HG02798 (cell line): ENCODE data around the gene PAX7.
"Not testable (repeated sequence)": the region's sequence is repeated elsewhere in the genome, so short reads cannot be mapped to it uniquely, and the experiment has no call there.

Experiments used
- ATAC-seq: cut with Tn5 transposase; IDR thresholded peaks from one replicate; pipeline ENCODE4 v1.9.1; 2021; ENCODE audit warnings: mild to moderate bottlenecking; ENCODE audit not compliant: unreplicated experiment, poor library complexity

Gene PAX7

DNA sequence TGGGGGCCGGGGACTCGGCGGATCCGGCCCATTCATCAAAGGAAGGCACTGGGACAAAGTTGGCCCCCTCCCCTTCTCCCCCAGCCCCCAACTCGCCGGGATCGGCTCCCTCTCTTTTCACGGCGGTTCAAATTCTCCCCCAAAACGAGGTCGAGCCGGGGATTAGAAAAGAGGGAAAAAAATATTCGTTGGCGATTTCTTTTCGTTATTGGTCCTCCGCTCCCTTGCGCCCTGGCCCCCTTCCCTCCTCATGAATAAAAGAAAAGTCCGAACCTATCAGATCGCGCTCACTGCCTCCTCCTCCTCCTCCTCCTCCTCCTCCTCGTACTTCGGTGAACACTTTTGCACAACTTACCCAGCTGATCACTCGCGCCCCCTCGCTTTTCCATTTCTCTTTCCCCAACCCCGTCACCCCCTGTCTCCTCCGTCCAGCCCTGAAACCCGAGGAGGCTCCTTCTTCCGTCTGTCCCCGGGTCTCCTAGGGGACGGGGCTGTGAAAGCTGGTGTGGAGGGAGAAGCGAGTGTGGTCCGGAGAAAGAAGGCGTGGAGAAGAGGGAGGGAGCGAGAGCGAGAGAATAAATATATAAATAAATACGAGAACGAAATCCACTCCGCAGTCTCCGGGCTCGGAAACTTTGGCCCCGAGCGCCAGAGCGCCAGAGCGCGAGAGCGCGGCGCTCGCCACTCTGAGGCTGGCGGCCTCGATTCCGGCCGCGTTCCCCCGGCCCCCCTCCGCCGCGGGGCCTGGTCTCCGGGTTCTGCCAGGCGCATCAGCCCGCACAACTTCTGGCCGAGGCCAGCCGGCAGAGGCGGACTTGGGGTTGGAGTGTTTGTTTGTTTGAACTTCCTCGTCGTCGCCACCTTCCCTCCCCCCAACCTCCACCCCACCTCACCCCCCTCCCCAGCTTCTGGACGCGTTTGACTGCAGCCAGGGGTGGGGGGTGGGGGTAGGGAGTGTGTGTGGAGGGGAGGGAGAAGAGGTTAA lies at the start of gene PAX7:
TSS of gene PAX7 (plus strand) at position 336 of the 985 bp plus-strand sequence. CDS start 758 bp downstream, outside the sequence.
- no peak for ATAC-seq

DNA sequence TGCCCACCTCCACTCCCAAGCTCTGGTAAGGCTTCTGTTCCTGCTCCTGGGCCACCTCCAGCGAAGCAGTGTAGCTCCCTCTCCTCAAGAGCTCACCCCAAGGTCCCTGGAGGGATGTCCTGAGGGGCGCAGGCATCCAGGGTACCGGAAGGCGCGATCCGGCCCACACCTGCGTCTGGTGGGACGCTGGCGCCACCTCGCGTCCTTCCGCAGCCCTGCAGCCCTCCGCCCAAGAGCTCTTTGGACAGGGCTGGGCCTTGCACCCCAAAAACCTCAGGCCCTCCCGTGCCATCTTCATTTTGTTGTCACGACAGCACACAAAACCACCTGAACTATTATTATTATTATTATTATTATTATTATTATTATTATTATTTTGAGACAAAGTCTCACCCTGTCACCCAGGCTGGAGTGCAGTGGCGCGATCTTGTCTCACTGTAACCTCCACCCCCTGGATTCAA lies 49.2 kb upstream of the PAX7 start:
- ATAC-seq: no peak

DNA sequence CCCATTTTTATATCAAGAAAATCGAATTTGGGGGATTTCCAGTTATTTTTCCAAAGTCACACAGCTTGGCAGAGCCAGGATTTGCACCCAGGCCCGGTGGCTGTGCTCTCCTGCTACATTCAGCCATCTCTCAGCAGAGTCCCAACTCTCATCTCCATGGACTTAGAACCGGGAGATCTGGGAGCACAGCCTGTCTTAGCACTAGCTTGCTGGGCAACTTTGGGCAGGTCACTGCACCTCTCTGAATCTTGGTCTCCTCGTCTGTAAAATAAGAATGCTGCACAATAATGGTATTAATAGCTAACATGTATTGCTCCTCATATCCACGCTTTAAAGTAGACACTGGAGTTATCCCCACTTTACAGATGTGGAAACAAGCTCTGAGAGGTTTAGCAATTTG lies 47.8 kb upstream of the PAX7 start:
- no peak for ATAC-seq

DNA sequence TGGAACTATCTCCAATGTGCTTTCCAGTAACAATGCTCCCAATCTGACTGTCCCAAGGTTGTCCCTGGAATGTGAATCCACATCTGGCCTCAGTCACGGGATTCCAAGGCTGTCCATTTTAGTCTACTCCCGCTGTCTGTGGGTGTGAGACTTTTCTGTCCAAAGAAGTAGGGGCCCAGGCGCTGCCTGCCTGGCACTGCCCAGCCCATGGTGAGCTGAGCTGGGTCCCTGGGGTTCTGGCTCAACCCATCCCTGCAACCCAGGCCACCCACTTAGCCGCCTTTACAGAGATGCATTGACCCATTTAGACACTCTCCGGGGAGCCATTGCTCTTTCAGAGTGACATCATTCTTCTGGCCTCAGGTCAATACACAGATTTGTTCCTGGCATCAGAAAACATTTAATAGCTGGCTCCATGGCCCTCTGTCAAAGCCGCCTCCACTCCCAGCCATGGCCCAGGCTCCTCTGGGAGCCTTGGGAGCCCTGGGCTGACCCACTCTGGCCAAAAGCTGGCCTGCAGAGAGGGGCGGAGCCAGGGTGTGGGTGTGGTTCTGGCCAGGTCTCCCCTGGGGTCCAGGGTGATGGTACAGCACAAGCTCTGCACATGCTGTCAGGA lies 47.2 kb upstream of the PAX7 start:
- ATAC-seq: no peak

DNA sequence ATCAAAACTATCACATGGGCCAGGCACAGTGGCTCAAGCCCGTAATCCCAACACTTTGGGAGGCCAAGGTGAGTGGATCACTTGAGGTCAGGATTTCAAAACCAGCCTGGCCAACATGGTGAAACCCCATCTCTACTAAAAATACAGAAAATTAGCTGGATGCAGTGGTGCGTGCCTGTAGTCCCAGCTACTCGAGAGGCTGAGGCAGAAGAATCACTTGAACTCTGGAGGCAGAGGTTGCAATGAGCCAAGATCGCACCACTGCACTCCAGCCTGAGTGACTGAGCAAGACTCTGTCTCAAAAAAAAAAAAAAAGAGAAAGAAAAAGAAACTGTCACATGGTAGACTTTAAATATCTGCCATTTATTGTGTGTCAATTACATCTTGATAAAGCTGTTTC lies 44.6 kb upstream of the PAX7 start:
- not testable (repeated sequence) for ATAC-seq

DNA sequence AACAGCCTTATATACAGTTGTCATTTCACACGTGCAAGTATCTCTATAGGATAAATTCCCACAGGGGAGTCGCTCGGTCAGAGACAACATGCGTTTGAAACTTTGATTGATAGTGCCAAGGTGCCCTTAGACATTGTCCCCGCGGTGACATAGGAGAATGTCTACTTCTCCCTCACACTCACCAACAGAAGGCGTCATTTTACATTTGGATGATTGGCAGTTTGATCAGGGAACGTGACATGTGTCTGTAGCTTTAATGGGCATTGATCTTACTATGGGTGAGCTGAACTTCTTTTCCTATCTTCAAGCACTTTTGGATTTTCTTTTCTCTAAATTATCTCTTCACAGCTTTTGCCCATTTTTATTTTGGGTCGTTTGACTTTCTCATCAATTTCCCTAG lies 42.6 kb upstream of the PAX7 start:
- no peak for ATAC-seq

DNA sequence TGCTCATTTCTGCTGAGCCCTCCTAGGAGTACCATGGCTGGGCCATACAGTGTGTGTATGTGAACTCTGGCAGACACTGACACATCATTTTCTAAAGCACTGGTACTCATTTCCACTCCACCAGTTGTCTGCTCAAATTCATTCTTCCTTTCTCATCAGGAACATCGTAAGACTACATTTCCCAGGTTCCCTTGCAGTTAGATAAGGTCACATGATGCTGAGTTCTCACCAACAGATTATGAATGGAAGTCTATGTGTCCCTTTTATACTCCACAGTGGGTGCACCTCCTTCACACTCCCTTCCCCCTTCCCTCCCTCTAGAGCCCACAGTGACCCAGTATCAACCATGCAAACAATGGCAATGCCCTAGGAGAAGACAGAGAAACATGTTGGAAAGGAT lies 38.3 kb upstream of the PAX7 start:
- no peak for ATAC-seq

DNA sequence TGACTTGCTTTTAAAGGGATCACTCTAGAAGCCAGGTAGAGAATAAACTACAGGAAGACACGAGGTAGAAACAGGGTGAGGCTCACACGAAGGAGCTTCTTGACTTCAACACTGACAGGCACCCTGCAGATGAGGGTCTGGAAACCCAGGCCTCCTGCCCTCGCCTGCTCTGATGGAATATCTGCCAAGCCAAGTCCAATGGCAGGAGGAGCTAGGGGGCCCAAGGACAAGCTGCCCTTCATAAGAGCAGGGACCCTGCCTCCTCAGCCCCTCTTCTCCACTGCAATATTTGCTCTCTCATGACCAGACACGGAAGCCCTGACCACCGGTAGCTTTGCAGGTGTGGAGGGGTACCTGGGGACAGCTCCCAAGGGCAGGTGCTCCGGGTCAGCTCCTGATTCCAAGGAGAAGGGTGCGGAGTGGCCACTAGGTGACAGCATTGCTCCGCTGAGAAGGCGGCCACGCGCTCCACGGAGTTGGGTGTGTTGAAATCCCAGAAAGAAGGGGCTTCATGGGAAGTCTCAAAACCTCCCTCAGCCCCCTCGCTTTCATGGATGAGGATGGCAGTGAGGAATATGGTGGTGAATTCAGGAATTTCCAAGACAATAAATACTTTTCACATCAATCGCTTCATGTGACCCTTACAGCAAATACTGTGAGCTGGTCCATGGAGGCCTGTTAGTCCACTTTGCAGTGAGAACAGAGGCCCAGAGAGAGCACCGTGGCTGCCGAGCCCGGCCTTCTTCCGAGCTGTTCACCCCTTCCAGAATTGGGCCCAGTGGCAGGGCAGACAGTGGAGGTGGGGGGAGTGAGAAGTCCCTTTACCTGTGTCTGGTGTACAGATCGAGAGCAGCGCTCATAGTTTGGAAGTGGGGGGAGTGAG lies 33.2 kb upstream of the PAX7 start:
- ATAC-seq: no peak

DNA sequence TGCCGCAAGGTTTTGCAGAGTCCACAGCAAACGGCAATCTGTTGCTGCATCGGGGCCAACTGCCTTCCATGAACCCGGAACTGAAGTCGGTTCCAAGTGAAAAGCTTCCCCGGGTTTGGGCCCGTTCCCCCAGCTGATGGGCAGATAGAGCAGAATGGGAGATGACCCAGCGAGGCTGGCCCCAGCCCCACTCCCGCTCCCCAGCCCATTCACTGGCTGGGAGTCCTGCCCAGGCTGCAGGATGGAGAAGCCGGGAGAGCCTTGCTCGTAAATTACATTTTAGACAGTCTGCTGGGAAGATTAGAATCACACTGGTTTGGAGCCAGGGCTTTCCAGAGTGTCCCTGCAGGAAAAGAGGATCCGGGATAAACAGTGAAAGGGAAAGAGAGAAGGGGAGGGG lies 31.6 kb upstream of the PAX7 start:
- ATAC-seq: no peak

DNA sequence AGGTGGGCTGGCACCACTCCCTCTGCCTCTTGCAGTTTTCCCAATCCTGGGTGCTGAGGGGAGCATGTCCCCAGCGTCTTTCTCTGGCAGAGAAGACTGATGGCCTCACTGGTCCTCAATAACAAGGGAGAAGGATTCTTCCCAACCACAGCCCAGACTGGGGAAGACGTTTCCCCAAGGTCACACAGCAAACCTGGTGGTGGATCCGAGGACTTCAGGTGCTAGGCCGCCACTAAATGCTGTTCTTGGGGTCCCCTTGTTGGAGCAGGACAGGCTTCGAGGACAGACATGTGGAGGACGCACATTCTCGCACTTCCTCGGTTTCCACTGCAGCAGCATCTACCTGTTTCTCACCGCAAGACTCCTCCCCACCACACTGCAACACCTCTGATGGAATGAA lies 30.9 kb upstream of the PAX7 start:
- no peak for ATAC-seq

DNA sequence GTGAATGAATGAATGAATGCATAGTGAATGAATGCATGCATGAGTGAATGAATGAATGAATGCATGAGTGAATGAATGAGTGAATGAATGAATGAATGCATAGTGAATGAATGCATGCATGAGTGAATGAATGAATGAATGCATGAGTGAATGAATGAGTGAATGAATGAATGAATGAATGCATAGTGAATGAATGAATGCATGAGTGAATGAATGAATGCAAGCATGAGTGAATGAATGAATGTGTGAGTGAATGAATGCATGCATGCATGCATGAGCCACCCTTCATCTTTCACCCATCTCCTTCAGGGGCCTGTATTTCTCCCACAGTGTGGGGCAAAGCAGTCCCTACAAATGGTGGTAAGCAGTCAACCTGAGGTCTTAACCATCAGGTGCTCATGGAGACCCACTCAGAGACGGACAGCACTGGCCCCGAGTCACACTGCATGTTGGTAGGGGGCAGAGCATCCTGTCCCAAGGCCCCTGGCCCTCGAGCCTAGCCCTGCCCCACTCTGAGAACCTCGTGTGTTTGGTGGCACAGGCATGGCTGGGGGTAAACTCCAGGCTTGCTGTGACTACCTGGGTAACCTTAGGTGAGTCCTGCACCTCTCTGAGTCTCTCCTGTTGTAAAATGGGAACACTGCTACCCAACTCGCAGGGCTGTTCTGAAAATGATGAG lies 28.0 kb upstream of the PAX7 start:
- no peak for ATAC-seq

DNA sequence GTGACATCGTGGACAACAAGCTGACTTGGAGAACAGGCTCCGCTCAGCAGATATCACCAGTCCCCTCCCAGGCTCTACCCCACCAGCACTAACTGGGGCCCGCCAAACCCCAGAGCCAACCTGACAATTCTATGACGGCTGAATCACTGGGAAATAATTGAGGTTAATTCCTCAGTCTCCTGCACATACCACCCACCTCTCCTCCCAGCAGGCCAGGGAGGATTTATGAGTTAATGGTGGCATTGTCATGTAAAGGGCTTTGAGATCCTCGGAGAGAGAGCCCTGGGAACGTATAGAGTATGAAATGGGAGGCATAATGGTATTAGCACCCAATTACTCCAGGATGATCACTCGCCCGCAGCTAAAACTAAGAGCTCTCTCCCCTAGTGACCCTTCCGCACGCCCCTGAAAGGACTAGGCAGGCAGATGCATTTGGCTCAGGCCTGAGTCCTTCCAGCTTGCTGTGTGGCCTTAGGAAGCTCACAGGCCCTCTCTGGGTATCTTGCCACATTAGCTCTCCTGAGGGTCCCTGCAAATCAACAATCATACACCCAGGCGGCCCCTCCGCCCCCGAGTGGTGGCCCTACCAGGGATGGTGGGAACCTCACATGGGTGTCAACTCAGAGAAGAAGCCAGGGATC lies 27.3 kb upstream of the PAX7 start:
- no peak for ATAC-seq

DNA sequence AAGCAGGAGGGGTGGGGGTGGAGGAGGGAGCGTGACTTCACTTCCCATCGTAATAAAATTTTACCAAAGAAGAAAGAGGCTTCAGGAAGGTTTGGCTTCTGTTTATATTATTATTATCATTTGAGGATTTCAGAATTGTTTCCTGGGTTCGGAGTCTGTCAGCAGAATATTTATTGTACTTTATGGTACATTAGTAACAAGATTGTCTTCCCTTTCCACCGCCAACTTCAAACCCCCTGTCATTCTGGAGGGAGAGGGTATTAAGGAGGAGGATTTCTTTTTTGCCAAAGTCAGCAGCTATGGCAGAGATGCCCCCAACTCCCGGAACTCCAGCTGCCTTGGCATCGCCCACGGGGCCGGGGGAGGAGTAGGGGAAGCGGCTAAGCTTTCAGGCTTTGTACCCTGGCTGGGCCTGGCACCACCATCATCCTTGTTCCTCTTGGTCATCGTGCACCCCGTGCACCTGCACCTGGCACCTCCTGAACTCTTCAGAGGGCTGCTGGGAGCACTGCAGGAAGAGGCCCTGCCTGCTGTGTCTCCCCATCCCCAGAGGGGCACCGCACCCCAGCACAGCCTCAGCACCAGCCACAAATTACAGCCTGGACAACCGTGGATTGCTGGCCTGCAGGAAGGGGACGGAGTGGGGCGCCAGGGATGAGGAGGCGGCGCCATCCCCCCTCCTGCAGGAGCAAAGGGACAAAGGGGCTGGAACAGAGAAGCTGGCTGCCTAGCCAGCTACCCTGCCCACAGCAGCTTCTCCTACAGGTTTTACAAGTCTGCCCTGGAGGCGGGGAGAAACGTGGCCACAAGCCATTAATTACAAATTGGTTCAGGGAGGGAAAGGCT lies 24.0 kb upstream of the PAX7 start:
- no peak for ATAC-seq

DNA sequence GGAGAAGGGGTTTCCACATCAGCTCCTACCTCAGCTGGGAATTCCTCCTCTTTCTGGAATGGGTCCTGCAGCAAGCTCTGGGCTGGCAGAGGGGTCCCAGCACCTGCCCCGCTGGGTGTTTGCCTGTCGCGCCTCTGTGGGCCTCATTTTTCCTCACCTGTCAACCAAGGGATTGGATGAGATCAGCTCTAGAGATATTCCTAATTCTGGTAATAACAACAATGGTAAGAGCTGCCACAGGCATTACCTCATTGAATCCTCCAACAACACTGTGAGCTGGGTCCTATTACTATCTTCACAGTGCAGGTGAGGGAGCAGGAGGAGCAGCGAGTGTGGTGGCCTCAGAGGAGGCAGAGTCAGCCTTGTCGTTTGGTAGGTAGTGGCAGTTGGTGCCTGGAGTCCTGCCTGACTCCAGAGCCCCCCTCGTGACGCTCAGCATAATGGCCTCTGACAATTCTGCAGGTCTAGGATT lies 23.3 kb upstream of the PAX7 start:
- no peak for ATAC-seq

DNA sequence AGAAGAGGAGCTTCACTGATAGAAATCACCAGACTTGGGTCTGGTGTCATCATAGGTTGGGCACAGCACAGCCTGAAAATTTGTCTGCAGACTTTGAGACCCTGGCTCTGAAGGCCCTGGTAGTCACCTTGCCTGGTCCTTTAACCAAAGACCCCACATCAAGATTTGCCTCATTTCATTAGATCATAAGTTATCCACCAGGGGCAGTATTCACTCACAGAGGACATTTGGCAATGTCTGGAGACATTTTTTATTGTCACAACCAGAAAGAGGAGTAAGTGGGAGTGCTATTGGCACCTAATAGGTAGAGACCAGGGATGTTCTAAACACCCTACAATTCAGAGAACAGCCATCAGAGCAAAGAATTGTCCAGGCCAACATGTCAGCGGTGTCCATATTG lies 22.1 kb upstream of the PAX7 start:
- ATAC-seq: no peak

DNA sequence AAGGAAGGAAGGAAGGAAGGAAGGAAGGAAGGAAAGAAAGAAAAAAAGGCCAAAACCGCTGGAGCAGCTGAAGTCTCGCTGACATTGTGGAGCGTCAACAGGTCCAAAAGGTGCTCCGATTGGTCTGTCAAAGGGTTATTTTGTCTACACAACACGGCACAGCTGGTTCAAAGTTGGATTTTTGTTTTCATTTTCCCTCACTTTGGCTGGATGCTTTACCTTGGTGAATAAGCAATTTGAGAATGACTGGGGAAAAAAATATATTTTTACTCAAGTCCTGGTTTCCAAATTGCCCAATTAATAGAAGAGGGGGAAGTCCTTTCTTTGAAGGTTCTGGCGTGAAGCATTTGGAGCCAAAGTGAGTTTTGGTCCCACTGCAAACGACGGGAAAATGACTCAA lies 19.3 kb upstream of the PAX7 start:
- no peak for ATAC-seq

DNA sequence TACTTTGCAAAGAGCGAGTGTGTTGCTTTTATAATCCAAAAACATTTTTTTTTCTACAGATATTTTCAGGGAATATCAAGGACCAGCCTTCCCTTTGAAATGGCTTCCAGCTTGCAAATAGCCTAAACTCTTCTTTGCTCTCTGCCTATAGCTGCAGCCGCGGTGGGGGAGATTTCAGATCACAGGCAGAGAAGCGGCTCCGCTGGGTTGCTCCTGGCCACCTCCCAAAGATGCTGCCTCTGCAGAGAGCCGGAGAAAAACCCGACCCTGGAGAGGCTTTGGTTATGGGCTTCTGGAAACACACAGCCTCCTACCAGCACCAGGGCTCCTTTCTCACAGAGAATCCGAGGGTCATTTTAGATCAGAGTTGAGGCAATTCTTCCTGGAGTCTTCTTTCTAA lies 18.6 kb upstream of the PAX7 start:
- no peak for ATAC-seq

DNA sequence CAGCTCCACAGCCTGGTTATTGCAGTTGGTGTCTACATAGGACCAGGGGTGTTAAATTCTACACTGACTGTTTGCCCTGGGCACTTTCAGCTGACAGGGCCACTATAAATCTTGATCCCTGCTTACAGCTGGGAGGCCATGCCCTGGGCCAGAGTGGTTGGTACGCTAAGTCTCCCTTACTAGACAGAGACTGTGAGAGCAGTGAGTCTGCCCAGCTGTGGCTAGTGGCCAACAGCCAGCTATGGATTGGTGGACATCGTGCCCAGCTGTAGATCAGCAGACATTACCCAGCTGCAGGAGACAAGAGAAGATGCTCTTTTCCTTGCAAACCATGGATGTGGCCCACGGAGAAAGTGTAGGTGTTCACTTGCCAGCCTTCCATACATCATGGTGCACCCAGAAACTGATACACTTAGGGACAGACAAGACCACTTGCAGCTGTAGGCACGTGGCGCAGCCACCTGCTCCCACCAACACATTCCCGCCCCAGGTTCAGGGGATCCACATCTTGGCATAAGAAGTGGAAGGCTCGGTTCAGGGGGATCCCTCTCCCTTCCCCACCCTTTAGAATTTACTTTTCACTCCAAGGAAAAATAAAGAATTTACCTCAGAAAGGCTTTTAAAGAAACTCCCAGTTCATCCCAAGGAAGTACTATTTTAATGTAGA lies 16.4 kb upstream of the PAX7 start:
- no peak for ATAC-seq
